ENCODE data around the gene SLC44A5. TPM values are rescaled to one million over a fixed set of nuclear protein-coding genes. Genes with fewer than 3 reads are reported as not detected.

The SLC44A5 gene
- total RNA-seq, 1 donor from 2014 or later: 3.7 TPM

DNA sequence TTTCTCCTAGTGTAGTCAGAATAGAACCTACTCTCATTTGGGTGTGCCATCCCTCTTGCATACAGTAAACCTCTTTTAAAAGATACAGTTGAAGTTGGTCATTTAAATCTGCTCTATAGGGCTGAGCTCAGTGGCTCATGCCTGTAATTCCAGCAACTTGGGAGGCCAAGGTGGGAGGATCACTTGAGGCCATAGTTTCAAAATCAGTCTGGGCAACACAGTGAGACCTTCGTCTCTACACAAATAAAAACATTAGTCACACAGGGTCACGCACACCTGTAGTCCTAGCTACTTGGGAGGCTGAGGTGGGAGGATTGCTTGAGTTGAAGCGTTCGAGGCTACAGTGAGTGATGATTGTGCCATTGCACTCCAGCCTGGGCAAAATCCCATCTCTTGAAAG, 292.9 kb downstream of the SLC44A5 start:
- DNase-seq (ENCODE audit: low read depth): no peak
- no peak for TF ChIP-seq CTCF (IDR thresholded peaks at IDR 0.05; ENCODE audit: insufficient read depth, low read length, poor library complexity, severe bottlenecking)
- Histone ChIP-seq H3K27me3 (ENCODE audit: control insufficient read depth, insufficient read depth, low read length) (no peaks in the 10 kb centered on the region), H3K4me3 (ENCODE audit: low read depth, low read length) (no peak overlapping the region), H3K36me3 (ENCODE audit: control insufficient read depth, insufficient read depth, low read length) (no peaks in the 10 kb centered on the region)

DNA sequence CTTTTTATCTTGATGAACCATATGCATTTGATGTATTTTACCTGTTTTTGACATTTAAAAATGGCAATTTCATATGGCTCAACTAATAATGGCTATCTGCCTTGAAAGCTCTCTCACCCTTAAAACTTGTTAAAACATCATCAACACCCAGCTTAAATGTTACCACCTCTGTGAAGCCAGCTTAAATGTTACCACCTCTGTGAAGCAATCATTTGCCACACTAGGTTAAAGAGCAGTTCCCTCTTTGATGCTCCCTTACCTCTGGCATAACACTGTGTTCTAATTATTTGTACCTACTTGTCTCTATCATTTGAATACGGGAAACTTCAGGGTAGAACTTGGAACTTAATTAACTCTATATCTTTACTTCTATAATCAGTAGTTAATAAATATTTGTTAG, 294.7 kb downstream of the SLC44A5 start:
- DNase-seq (ENCODE audit: low read depth): no peak
- H3K27me3 ChIP-seq (ENCODE audit: control insufficient read depth, insufficient read depth, low read length): no peaks in the 10 kb centered on the region
- no peaks in the 10 kb centered on the region for H3K36me3 ChIP-seq (ENCODE audit: control insufficient read depth, insufficient read depth, low read length)
- H3K4me3 ChIP-seq (ENCODE audit: low read depth, low read length): no peak overlapping the region
- no peak for TF ChIP-seq CTCF (IDR thresholded peaks at IDR 0.05; ENCODE audit: insufficient read depth, low read length, poor library complexity, severe bottlenecking)

DNA sequence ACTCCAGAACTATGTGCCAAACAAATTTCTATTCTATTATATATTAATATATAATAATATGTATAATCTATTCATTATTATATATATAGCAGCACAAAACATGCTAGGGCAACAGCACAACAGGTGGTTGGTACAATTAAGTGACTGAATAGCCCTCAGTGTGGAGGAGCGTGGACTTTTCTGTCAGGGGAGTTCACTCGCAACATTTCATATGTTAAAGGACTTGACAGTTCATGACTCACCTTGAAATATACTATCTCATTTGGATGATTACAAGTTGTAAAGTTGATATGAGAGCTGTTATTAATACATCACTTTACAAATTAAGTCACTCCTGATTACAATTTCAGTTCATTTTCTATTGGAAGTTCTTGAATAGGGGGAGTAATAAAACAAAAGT, 298.3 kb downstream of the SLC44A5 start:
- no peak for TF ChIP-seq CTCF (IDR thresholded peaks at IDR 0.05; ENCODE audit: insufficient read depth, low read length, poor library complexity, severe bottlenecking)
- Histone ChIP-seq H3K4me3 (ENCODE audit: low read depth, low read length) (no peak overlapping the region), H3K27me3 (ENCODE audit: control insufficient read depth, insufficient read depth, low read length) (no peaks in the 10 kb centered on the region), H3K36me3 (ENCODE audit: control insufficient read depth, insufficient read depth, low read length) (no peaks in the 10 kb centered on the region)
- DNase-seq (ENCODE audit: low read depth): no peak

DNA sequence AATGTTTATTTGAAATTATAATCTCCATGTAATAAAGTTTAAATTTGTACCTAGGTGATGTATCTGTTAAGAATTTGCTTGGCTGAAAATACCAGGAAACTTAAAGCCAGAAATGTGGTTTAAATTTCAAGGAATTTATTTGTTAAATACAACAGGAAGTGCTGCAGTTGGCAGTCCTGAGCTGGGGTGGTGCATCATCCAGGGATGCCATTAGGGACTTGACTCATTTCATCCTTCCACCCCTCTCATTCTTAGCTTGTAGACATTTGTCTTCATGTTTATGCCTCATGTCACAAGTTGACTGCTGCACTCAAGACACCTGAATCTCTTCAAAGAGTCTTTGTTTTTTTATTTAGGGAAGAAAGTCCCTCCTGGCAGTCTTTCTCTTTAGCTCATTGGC, 300.8 kb downstream of the SLC44A5 start:
- Histone ChIP-seq H3K4me3 (ENCODE audit: low read depth, low read length) (no peak overlapping the region), H3K27me3 (ENCODE audit: control insufficient read depth, insufficient read depth, low read length) (no peaks in the 10 kb centered on the region), H3K36me3 (ENCODE audit: control insufficient read depth, insufficient read depth, low read length) (no peaks in the 10 kb centered on the region)
- DNase-seq (ENCODE audit: low read depth): no peak
- no peak for TF ChIP-seq CTCF (IDR thresholded peaks at IDR 0.05; ENCODE audit: insufficient read depth, low read length, poor library complexity, severe bottlenecking)

DNA sequence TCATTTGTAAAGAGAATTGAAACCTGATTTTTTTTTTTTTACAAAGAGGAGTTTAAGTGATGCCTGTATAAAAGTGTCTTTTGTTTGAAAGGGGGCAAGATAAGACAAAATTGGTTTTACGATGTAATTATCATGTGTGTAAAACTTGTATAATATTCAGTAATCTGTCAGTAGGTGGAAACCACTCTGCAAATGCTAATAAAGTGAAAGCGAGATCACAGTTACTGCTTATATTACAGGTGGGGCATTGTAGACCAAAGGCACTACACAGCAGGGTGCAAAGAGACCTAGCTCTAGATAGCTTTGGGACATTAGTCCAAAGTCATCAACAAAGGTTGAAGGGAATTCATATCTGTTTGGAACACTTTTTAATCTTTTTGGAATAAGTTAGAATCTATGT, 302.5 kb downstream of the SLC44A5 start:
- no peaks in the 10 kb centered on the region for H3K36me3 ChIP-seq (ENCODE audit: control insufficient read depth, insufficient read depth, low read length)
- DNase-seq (ENCODE audit: low read depth): no peak
- H3K4me3 ChIP-seq (ENCODE audit: low read depth, low read length): no peak overlapping the region
- no peaks in the 10 kb centered on the region for H3K27me3 ChIP-seq (ENCODE audit: control insufficient read depth, insufficient read depth, low read length)
- TF ChIP-seq CTCF (IDR thresholded peaks at IDR 0.05; ENCODE audit: insufficient read depth, low read length, poor library complexity, severe bottlenecking): no peak

DNA sequence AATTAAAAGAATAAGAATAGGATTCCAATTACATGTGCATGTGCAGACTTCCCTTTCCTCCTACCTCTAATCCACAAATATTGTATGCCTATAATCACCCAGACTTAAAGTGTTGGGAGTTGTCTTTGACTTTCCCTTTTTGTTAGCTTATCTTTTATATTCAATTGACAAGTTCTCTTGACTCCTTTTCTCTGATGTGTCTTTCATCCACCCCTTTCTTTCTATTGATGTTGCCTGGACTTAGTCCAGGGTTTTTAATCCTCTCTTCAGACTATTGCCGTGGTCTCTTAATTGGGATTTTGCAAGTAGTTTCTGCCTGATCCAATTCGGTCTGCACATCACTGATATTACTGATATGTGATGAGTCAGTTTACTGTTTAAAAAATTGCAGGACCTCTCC, 305.9 kb downstream of the SLC44A5 start:
- Histone ChIP-seq H3K36me3 (ENCODE audit: control insufficient read depth, insufficient read depth, low read length) (no peaks in the 10 kb centered on the region), H3K27me3 (ENCODE audit: control insufficient read depth, insufficient read depth, low read length) (no peaks in the 10 kb centered on the region)
- TF ChIP-seq CTCF (IDR thresholded peaks at IDR 0.05; ENCODE audit: insufficient read depth, low read length, poor library complexity, severe bottlenecking): no peak

More for the DNA sequence above, 305.9 kb downstream of the SLC44A5 start:
- DNase-seq (ENCODE audit: low read depth): no peak
- H3K4me3 ChIP-seq (ENCODE audit: low read depth, low read length): no peak overlapping the region

All from kidney epithelial cell (primary cell).